GM19438 (cell line): ENCODE measurements around the gene PCNX1.

Experiments used
- ATAC-seq: cut with Tn5 transposase; IDR thresholded peaks from one replicate; pipeline ENCODE4 v1.9.1; 2021; ENCODE audit warnings: low read depth; ENCODE audit not compliant: unreplicated experiment

The PCNX1 gene

GRCh38 chr14:70954068-70954467, 46.8 kb downstream of the PCNX1 start:
- ATAC-seq = no peak

- ATAC-seq = no peak
Measured at GRCh38 chr14:70955543-70956480, 48.6 kb downstream of the PCNX1 start.

GRCh38 chr14:70956511-70956910, 49.3 kb downstream of the PCNX1 start:
- ATAC-seq = no peak

GRCh38 chr14:70957710-70958109, 50.5 kb downstream of the PCNX1 start:
- ATAC-seq = no peak

- ATAC-seq = no peak
Measured at GRCh38 chr14:70962935-70963334, 55.7 kb downstream of the PCNX1 start.

- no peak for ATAC-seq
Measured at GRCh38 chr14:70964492-70964891, 57.2 kb downstream of the PCNX1 start.

- ATAC-seq = no peak
Measured at GRCh38 chr14:70971560-70971959, 64.3 kb downstream of the PCNX1 start.

GRCh38 chr14:70972107-70972976, 65.1 kb downstream of the PCNX1 start:
- ATAC-seq = no peak

- no peak for ATAC-seq
Measured at GRCh38 chr14:70976591-70976990, 69.3 kb downstream of the PCNX1 start.

GRCh38 chr14:70981000-70981952, 74.0 kb downstream of the PCNX1 start:
- ATAC-seq = no peak

- ATAC-seq = no peak
Measured at GRCh38 chr14:70982200-70982599, 74.9 kb downstream of the PCNX1 start.

GRCh38 chr14:70987041-70987440, 79.8 kb downstream of the PCNX1 start:
- no peak for ATAC-seq

- no peak for ATAC-seq
Measured at GRCh38 chr14:70988452-70988851, 81.2 kb downstream of the PCNX1 start.

GRCh38 chr14:70993931-70994330, 86.7 kb downstream of the PCNX1 start:
- ATAC-seq = no peak

- ATAC-seq = no peak
Measured at GRCh38 chr14:70995211-70995610, 88.0 kb downstream of the PCNX1 start.

GRCh38 chr14:70995671-70996070, 88.4 kb downstream of the PCNX1 start:
- ATAC-seq = no peak

GRCh38 chr14:70999117-70999516, 91.9 kb downstream of the PCNX1 start:
- ATAC-seq = no peak

GRCh38 chr14:71000091-71000490, 92.8 kb downstream of the PCNX1 start:
- no peak for ATAC-seq

GRCh38 chr14:71001742-71002141, 94.5 kb downstream of the PCNX1 start:
- no peak for ATAC-seq

GRCh38 chr14:71003156-71003555, 95.9 kb downstream of the PCNX1 start:
- no peak for ATAC-seq
